Spleen (tissue), 11 donors: ENCODE measurements around the gene OSBPL10. TPM values are rescaled to one million over a fixed set of nuclear protein-coding genes. Genes with fewer than 3 reads are reported as not detected.

ENCODE experiments used
- DNase-seq: peaks from one replicate; pipeline ENCODE4 v3.0.0-alpha.2; 2020
- H3K27ac ChIP-seq, 8 donors: fragments of 200-600 bp; sonication (generic) in 7 of 8; 1 replicate in 4 of 8; 2 replicates in 4 of 8; pipeline versions ENCODE4 v1.5.0 to v1.8.0; 2016 to 2021; ENCODE audit warnings: inconsistent platforms in 4 of 8, mild to moderate bottlenecking in 4 of 8, moderate library complexity in 1 of 8
- H3K27me3 ChIP-seq, 7 donors: fragments of 200-600 bp; sonication (generic) in 6 of 7; replicated peaks in 1 of 7; 1 replicate in 4 of 7; 2 replicates in 3 of 7; pipeline versions ENCODE4 v1.5.0 to v1.8.0; 2016 to 2021; ENCODE audit warnings: inconsistent platforms in 3 of 7, mild to moderate bottlenecking in 1 of 7
- H3K36me3 ChIP-seq, 6 donors: fragments of 200-600 bp; sonication (generic) in 5 of 6; 1 replicate in 4 of 6; 2 replicates in 2 of 6; pipeline versions ENCODE4 v1.5.0 to v1.8.0; 2016 to 2021; ENCODE audit warnings: inconsistent platforms in 2 of 6
- H3K4me1 ChIP-seq, 6 donors: fragments of 200-600 bp; sonication (generic) in 5 of 6; 1 replicate in 3 of 6; 2 replicates in 3 of 6; pipeline versions ENCODE4 v1.5.0 to v1.8.0; 2016 to 2021; ENCODE audit warnings: inconsistent platforms in 3 of 6
- H3K4me3 ChIP-seq, 8 donors: fragments of 200-600 bp; sonication (generic) in 7 of 8; 1 replicate in 4 of 8; 2 replicates in 4 of 8; pipeline versions ENCODE4 v1.5.0 to v1.8.0; 2016 to 2021; ENCODE audit warnings: inconsistent platforms in 4 of 8, mild to moderate bottlenecking in 4 of 8, moderate library complexity in 2 of 8
- H3K9me3 ChIP-seq, 8 donors: fragments of 200-600 bp; sonication (generic) in 7 of 8; 1 replicate in 4 of 8; 2 replicates in 4 of 8; pipeline versions ENCODE4 v1.5.0 to v1.8.0; 2016 to 2021; ENCODE audit warnings: inconsistent platforms in 4 of 8
- POLR2A ChIP-seq, 3 donors: fragments of 450-650 bp; IDR thresholded peaks; one replicate each; pipeline ENCODE4 v1.5.1; 2017; ENCODE audit warnings: antibody characterized with exemption in 3 of 3, mild to moderate bottlenecking in 1 of 3
- POLR2AphosphoS5 ChIP-seq, 3 donors: sonication (generic); formaldehyde crosslinking; IDR thresholded peaks; one replicate each; pipeline ENCODE4 v1.5.1; 2017; ENCODE audit warnings: antibody characterized with exemption in 3 of 3
- WGBS, 5 donors: extraction: QIAGEN DNeasy Blood & Tissue Kit in 3 of 5; methylation state at CpG; one replicate each; pipeline versions ENCODE4 v1.1.5 to v1.1.7; 2013 to 2018; 5-methylcytosine and 5-hydroxymethylcytosine counted together
- intact Hi-C: fragments of 100-400 bp; cut with DNase I; formaldehyde crosslinking; loops from one replicate; pipeline ENCODE4 v1.15.0; 2023; ENCODE audit warnings: low total_unique reads
- polyA plus RNA-seq, 3 donors: library from polyadenylated mRNA; stranded (reverse); fragments of 200-250 nt; gene quantifications; one replicate each; pipeline ENCODE4 v1.2.1, GENCODE V29; 2013
- total RNA-seq, 7 donors: library from RNA; depleted of rRNA in 3 of 7; stranded (reverse); fragments of >200 nt in 3 of 7; fragmentation: NEBNext Ultra II Directional in 4 of 7; extraction: Animal tissue kit (Norgen Biotek cat#: 25700) in 4 of 7; gene quantifications; one replicate each; pipeline versions ENCODE4 v1.1.0 to v1.2.1, GENCODE V29; 2016 to 2021
- TF ChIP-seq, protein P1 (sequence below), 11 experiments: fragments of 200-600 bp in 7 of 11; fragments of 450-650 bp in 4 of 11; sonication (generic) in 4 of 11; IDR thresholded peaks in 8 of 11; conservative IDR thresholded peaks in 3 of 11; 1 replicate in 7 of 11; 2 replicates in 4 of 11; pipeline versions ENCODE4 v1.4.0 to v1.8.0; 2016 to 2021; ENCODE audit warnings: antibody characterized with exemption in 11 of 11, inconsistent platforms in 4 of 11, mild to moderate bottlenecking in 1 of 11
- donor health status: healthy with polysubstance abuse.
- donor health status: DM: no; HTN: no; CAD: no; lungs with moderate emphysema.
- donor health status: DM: no; HTN: no; CAD: no.
- donor health status: Bipolar disorder and iron deficiency.
- donor health status: healthy.
- donor health status: DM: no; HTN: no; CAD: no.
- donor health status: DM: yes; HTN: yes; CAD: no.

The OSBPL10 gene
- total and polyA plus RNA-seq, 10 donors, result 3.8 to 95.1 (median 56.5) TPM

GRCh38 chr3:31921837-31922236 is 59.2 kb downstream of the OSBPL10 start:
- Histone ChIP-seq H3K9me3 (peaks cover 0 to 17% (median 12%) of the 10 kb centered on the region in 8 donors), H3K27me3 (no peaks in the 10 kb centered on the region), H3K4me3 (no peak overlapping the region), H3K27ac (no peak overlapping the region), H3K4me1 (peaks cover 3 to 70% (median 42%) of the 10 kb centered on the region in 6 donors), H3K36me3 (no peaks in the 10 kb centered on the region)
- intact Hi-C loops, result no loop called here
- WGBS, 5 donors, result 70 to 95% (median 82%) methylated on average over 4 of the region's 4 CpGs
- DNase-seq, result no peak
- no peak for TF ChIP-seq POLR2AphosphoS5 (IDR thresholded peaks at IDR 0.05)
- TF ChIP-seq POLR2A (IDR thresholded peaks at IDR 0.05), result no peak
- TF ChIP-seq, protein P1, sequence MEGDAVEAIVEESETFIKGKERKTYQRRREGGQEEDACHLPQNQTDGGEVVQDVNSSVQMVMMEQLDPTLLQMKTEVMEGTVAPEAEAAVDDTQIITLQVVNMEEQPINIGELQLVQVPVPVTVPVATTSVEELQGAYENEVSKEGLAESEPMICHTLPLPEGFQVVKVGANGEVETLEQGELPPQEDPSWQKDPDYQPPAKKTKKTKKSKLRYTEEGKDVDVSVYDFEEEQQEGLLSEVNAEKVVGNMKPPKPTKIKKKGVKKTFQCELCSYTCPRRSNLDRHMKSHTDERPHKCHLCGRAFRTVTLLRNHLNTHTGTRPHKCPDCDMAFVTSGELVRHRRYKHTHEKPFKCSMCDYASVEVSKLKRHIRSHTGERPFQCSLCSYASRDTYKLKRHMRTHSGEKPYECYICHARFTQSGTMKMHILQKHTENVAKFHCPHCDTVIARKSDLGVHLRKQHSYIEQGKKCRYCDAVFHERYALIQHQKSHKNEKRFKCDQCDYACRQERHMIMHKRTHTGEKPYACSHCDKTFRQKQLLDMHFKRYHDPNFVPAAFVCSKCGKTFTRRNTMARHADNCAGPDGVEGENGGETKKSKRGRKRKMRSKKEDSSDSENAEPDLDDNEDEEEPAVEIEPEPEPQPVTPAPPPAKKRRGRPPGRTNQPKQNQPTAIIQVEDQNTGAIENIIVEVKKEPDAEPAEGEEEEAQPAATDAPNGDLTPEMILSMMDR (IDR thresholded peaks at IDR 0.05 in 8 of 11, conservative IDR thresholded peaks at IDR 0.05 in 3 of 11), result no peak

- 74 to 83% (median 81%) methylated on average over 1 of the region's 1 CpG for WGBS, 5 donors
- TF ChIP-seq, protein P1 (IDR thresholded peaks at IDR 0.05 in 8 of 11, conservative IDR thresholded peaks at IDR 0.05 in 3 of 11), result no peak
- TF ChIP-seq POLR2AphosphoS5 (IDR thresholded peaks at IDR 0.05), result no peak
- Histone ChIP-seq H3K27me3 (no peaks in the 10 kb centered on the region), H3K4me1 (peaks cover 3 to 69% (median 39%) of the 10 kb centered on the region in 6 donors), H3K4me3 (no peak overlapping the region), H3K27ac (no peak overlapping the region), H3K36me3 (no peaks in the 10 kb centered on the region), H3K9me3 (peaks cover 0 to 17% (median 12%) of the 10 kb centered on the region in 8 donors)
- DNase-seq, result no peak
- intact Hi-C loops, result no loop called here
Observed at GRCh38 chr3:31920310-31920709, 60.8 kb downstream of the OSBPL10 start.

- Histone ChIP-seq H3K27ac (peak overlapping the region in 4 of 8 donors; percentile 73 to 86 (median 78)), H3K36me3 (no peaks in the 10 kb centered on the region), H3K4me1 (peaks cover 3 to 61% (median 35%) of the 10 kb centered on the region in 6 donors), H3K9me3 (peaks cover 0 to 17% (median 12%) of the 10 kb centered on the region in 8 donors), H3K27me3 (no peaks in the 10 kb centered on the region), H3K4me3 (no peak overlapping the region)
- DNase-seq, result no peak
- WGBS, 5 donors, result 74 to 92% (median 87%) methylated on average over 2 of the region's 2 CpGs
- TF ChIP-seq, protein P1 (IDR thresholded peaks at IDR 0.05 in 8 of 11, conservative IDR thresholded peaks at IDR 0.05 in 3 of 11), result no peak
- TF ChIP-seq POLR2A (IDR thresholded peaks at IDR 0.05), result no peak
- intact Hi-C loops, result no loop called here
Observed at GRCh38 chr3:31919528-31919927, 61.5 kb downstream of the OSBPL10 start.

GRCh38 chr3:31918179-31919150 is 62.6 kb downstream of the OSBPL10 start:
- TF ChIP-seq, protein P1 (IDR thresholded peaks at IDR 0.05 in 8 of 11, conservative IDR thresholded peaks at IDR 0.05 in 3 of 11), result no peak
- TF ChIP-seq POLR2AphosphoS5 (IDR thresholded peaks at IDR 0.05) (no peak), POLR2A (IDR thresholded peaks at IDR 0.05) (no peak)
- H3K4me3 ChIP-seq, result peak overlapping the region in 2 of 8 donors; percentile 15 to 38
- H3K9me3 ChIP-seq, result peaks cover 0 to 17% (median 12%) of the 10 kb centered on the region in 8 donors
- WGBS, 5 donors, result 69 to 77% (median 73%) methylated on average over 5 of the region's 5 CpGs
- DNase-seq, result no peak
- H3K27ac ChIP-seq, result peak overlapping the region in 7 of 8 donors; percentile 59 to 86 (median 75)
- H3K27me3 ChIP-seq, result no peaks in the 10 kb centered on the region
- no peaks in the 10 kb centered on the region for H3K36me3 ChIP-seq
- intact Hi-C loops, result no loop called here
- peaks cover 3 to 57% (median 35%) of the 10 kb centered on the region in 6 donors for H3K4me1 ChIP-seq
